CD14-positive monocyte (primary cell): ENCODE measurements around the gene KMT2E. TPM values are rescaled to one million over a fixed set of nuclear protein-coding genes. Genes with fewer than 3 reads are reported as not detected.

Source experiments
- DNase-seq, 3 donors: peaks; one replicate each; pipeline ENCODE4 v3.0.0-alpha.2; 2011 to 2022
- H2AFZ ChIP-seq: 2 replicates; pipeline ENCODE4 v1.6.0; 2012; ENCODE audit warnings: mild to moderate bottlenecking, low read depth, low read length, inconsistent platforms; ENCODE audit not compliant: insufficient read depth, poor library complexity, severe bottlenecking
- H3K27ac ChIP-seq, 2 donors: 1 replicate in 1 of 2; 2 replicates in 1 of 2; pipeline ENCODE4 v1.5.1; 2012 to 2013; ENCODE audit warnings: low read length in 2 of 2, control low read depth in 1 of 2, inconsistent platforms in 1 of 2, low read depth in 1 of 2, mild to moderate bottlenecking in 1 of 2
- H3K27me3 ChIP-seq, 2 donors: one replicate each; pipeline versions ENCODE4 v1.6.0 to v1.6.1; 2011 to 2013; ENCODE audit warnings: low read length in 2 of 2; ENCODE audit not compliant: control insufficient read depth in 2 of 2, insufficient read depth in 2 of 2
- H3K36me3 ChIP-seq, 2 donors: replicated peaks in 1 of 2; 1 replicate in 1 of 2; 2 replicates in 1 of 2; pipeline versions ENCODE4 v1.5.1 to v1.6.1; 2012 to 2013; ENCODE audit warnings: low read length in 2 of 2, control low read depth in 1 of 2, inconsistent platforms in 1 of 2, mild to moderate bottlenecking in 1 of 2; ENCODE audit not compliant: insufficient read depth in 2 of 2, control insufficient read depth in 1 of 2
- H3K4me1 ChIP-seq, 2 donors: 1 replicate in 1 of 2; 2 replicates in 1 of 2; pipeline versions ENCODE4 v1.5.1 to v1.6.1; 2012 to 2013; ENCODE audit warnings: low read length in 2 of 2, control low read depth in 1 of 2, inconsistent platforms in 1 of 2, mild to moderate bottlenecking in 1 of 2, moderate library complexity in 1 of 2; ENCODE audit not compliant: insufficient read depth in 2 of 2, control insufficient read depth in 1 of 2
- H3K4me2 ChIP-seq: replicated peaks from 2 replicates; pipeline ENCODE3; 2012; ENCODE audit warnings: low read length, moderate library complexity, mild to moderate bottlenecking; ENCODE audit not compliant: poor library complexity, severe bottlenecking; ENCODE audit errors: extremely low read depth
- H3K4me3 ChIP-seq, 3 experiments: fragments of 200-600 bp in 1 of 3; sonication (generic) in 1 of 3; replicated peaks in 1 of 3; 1 replicate in 2 of 3; 2 replicates in 1 of 3; pipeline ENCODE4 v1.5.1; 2011 to 2013; ENCODE audit warnings: low read length in 3 of 3, mild to moderate bottlenecking in 3 of 3, control low read depth in 2 of 3, low read depth in 2 of 3, inconsistent platforms in 1 of 3, moderate library complexity in 1 of 3
- H3K79me2 ChIP-seq: 2 replicates; pipeline ENCODE4 v1.6.0; 2012; ENCODE audit warnings: mild to moderate bottlenecking, control low read depth, inconsistent platforms, low read length, moderate library complexity; ENCODE audit not compliant: insufficient read depth
- H3K9ac ChIP-seq: 2 replicates; pipeline ENCODE4 v1.6.0; 2017; ENCODE audit warnings: low read length, mild to moderate bottlenecking; ENCODE audit not compliant: insufficient read depth, poor library complexity, severe bottlenecking
- H3K9me3 ChIP-seq, 2 donors: replicated peaks in 1 of 2; 1 replicate in 1 of 2; 2 replicates in 1 of 2; pipeline versions ENCODE4 v1.5.1 to v1.6.1; 2012 to 2013; ENCODE audit warnings: low read length in 2 of 2, control low read depth in 1 of 2; ENCODE audit not compliant: control insufficient read depth in 1 of 2, insufficient read depth in 1 of 2
- H4K20me1 ChIP-seq: 2 replicates; pipeline ENCODE4 v1.6.0; 2012; ENCODE audit warnings: mild to moderate bottlenecking, low read length, control low read depth, moderate library complexity; ENCODE audit not compliant: insufficient read depth
- H3K27ac Mint-ChIP-seq, 7 donors: one replicate each; pipeline ENCODE4 v1.8.0; 2020; ENCODE audit warnings: mild to moderate bottlenecking in 7 of 7, mixed read lengths in 7 of 7, moderate library complexity in 6 of 7, inconsistent platforms in 2 of 7
- H3K27me3 Mint-ChIP-seq, 3 donors: one replicate each; pipeline ENCODE4 v1.8.0; 2021 to 2022; ENCODE audit warnings: low read depth in 3 of 3, mild to moderate bottlenecking in 3 of 3, mixed read lengths in 3 of 3, moderate library complexity in 3 of 3, inconsistent platforms in 1 of 3
- H3K36me3 Mint-ChIP-seq, 2 donors: one replicate each; pipeline ENCODE4 v1.8.0; 2020; ENCODE audit warnings: mixed read lengths in 2 of 2, inconsistent platforms in 1 of 2, mild to moderate bottlenecking in 1 of 2
- H3K4me1 Mint-ChIP-seq: one replicate; pipeline ENCODE4 v1.8.0; 2020; ENCODE audit warnings: mild to moderate bottlenecking, mixed read lengths
- H3K4me3 Mint-ChIP-seq, 2 donors: one replicate each; pipeline ENCODE4 v1.8.0; 2020; ENCODE audit warnings: mild to moderate bottlenecking in 2 of 2, mixed read lengths in 2 of 2, moderate library complexity in 1 of 2
- H3K9me3 Mint-ChIP-seq, 7 donors: one replicate each; pipeline ENCODE4 v1.8.0; 2020 to 2022; ENCODE audit warnings: mixed read lengths in 7 of 7, mild to moderate bottlenecking in 6 of 7, moderate library complexity in 6 of 7, inconsistent platforms in 2 of 7
- WGBS: methylation state at CpG from one replicate; pipeline ENCODE4 v1.1.5; 2013; ENCODE audit warnings: missing lambda C conversion rate; ENCODE audit not compliant: insufficient coverage; 5-methylcytosine and 5-hydroxymethylcytosine counted together
- intact Hi-C, 2 donors: fragments of 100-400 bp; cut with micrococcal nuclease; formaldehyde crosslinking; loops; one replicate each; pipeline versions ENCODE4 v1.15.0 to v1.15.1; 2023
- polyA plus RNA-seq, 3 donors: library from polyadenylated mRNA; depleted of rRNA in 1 of 3; unstranded in 2 of 3; stranded (reverse) in 1 of 3; fragments of 300-500 nt in 2 of 3; fragments of >200 nt in 1 of 3; fragmentation: Illumina TruSeq in 2 of 3; gene quantifications; 1 replicate in 2 of 3; 2 replicates in 1 of 3; pipeline ENCODE4 v1.2.3, GENCODE V29; 2012 to 2021
- TF ChIP-seq, protein P1 (sequence below): fragments of 200-600 bp; IDR thresholded peaks from one replicate; pipeline ENCODE4 v1.8.0; 2022; ENCODE audit warnings: antibody characterized with exemption, mild to moderate bottlenecking

The KMT2E gene
- polyA plus RNA-seq, 3 donors = 21.5 to 58.0 (median 33.1) TPM

DNA sequence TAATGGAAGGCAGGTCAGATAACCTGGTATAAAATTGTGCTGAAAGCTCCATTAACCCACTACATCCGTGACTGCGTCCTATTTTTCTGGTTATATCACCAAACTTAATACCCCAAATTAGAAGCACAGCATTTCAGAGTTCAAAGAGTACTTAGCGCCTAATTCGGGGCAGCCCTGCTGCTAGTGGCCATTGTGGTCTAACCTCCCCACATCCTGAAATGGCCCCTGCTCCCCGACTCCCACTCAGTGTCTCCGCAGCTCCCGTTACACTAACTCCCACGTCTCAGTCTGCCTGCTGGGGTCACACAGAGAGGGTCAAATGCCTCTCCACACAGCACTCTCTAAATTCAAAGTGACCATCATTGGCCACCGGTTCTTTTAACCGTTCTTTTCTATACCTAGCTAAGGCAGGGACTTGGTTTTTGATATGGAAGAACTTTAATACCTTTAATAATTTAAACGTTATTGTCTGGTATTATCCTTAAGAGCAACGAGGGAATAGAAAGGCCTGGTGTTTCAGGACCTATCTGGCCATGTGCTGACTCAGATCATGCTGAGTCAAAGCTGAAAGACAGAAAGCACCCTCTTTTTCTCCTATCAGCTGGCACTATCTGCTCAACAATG, 117.1 kb downstream of the KMT2E start:
- no peaks in the 10 kb centered on the region for H3K9me3 ChIP-seq
- Mint-ChIP-seq H3K36me3 (peaks cover 47 to 73% of the 10 kb centered on the region in 2 donors), H3K27ac (no peak overlapping the region), H3K27me3 (peaks cover 0 to 4% (median 0%) of the 10 kb centered on the region in 3 donors), H3K4me3 (no peak overlapping the region), H3K9me3 (no peaks in the 10 kb centered on the region), H3K4me1 (no peaks in the 10 kb centered on the region)
- no peak for DNase-seq
- TF ChIP-seq, protein P1, sequence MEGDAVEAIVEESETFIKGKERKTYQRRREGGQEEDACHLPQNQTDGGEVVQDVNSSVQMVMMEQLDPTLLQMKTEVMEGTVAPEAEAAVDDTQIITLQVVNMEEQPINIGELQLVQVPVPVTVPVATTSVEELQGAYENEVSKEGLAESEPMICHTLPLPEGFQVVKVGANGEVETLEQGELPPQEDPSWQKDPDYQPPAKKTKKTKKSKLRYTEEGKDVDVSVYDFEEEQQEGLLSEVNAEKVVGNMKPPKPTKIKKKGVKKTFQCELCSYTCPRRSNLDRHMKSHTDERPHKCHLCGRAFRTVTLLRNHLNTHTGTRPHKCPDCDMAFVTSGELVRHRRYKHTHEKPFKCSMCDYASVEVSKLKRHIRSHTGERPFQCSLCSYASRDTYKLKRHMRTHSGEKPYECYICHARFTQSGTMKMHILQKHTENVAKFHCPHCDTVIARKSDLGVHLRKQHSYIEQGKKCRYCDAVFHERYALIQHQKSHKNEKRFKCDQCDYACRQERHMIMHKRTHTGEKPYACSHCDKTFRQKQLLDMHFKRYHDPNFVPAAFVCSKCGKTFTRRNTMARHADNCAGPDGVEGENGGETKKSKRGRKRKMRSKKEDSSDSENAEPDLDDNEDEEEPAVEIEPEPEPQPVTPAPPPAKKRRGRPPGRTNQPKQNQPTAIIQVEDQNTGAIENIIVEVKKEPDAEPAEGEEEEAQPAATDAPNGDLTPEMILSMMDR = no peak
- no peak overlapping the region for H3K27ac ChIP-seq
- H3K4me3 ChIP-seq = no peak overlapping the region
- no peaks in the 10 kb centered on the region for H3K79me2 ChIP-seq
- 99% methylated on average over 10 of the region's 12 CpGs for WGBS
- H3K9ac ChIP-seq = no peak overlapping the region
- H4K20me1 ChIP-seq = peaks cover 25% of the 10 kb centered on the region
- H3K27me3 ChIP-seq = no peaks in the 10 kb centered on the region
- intact Hi-C loops = no loop called here
- no peaks in the 10 kb centered on the region for H3K4me1 ChIP-seq
- no peak overlapping the region for H2AFZ ChIP-seq
- no peak overlapping the region for H3K4me2 ChIP-seq
- H3K36me3 ChIP-seq = peaks cover 45 to 94% of the 10 kb centered on the region in 2 donors

DNA sequence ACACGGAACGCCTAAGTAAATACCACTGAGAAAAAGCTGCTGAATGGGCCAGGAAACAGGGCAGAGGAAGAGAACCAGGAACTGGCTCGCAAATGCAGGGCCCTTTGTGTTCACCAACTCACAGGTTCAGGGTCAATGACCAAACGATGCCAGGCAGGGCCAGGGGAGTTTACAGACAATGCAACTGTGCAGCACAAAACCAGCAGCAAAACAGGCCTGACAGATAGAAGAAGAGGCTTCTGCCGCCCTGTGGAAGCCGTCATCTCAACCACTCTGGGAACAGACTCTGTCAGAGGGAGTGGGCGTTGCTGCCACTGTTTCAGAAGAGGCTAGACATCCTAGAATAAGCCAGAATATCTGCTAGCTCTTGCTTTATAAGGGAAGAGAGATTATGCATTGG, 117.9 kb downstream of the KMT2E start:
- TF ChIP-seq, protein P1 = no peak
- Histone ChIP-seq H2AFZ (no peak overlapping the region), H3K36me3 (peaks cover 40 to 94% of the 10 kb centered on the region in 2 donors), H4K20me1 (peaks cover 29% of the 10 kb centered on the region), H3K4me1 (no peaks in the 10 kb centered on the region), H3K79me2 (no peaks in the 10 kb centered on the region), H3K4me2 (no peak overlapping the region), H3K27ac (no peak overlapping the region), H3K9ac (no peak overlapping the region), H3K27me3 (no peaks in the 10 kb centered on the region), H3K9me3 (no peaks in the 10 kb centered on the region), H3K4me3 (no peak overlapping the region)
- no peak for DNase-seq
- intact Hi-C loops = no loop called here
- no peaks in the 10 kb centered on the region for H3K4me1 Mint-ChIP-seq
- peaks cover 44 to 71% of the 10 kb centered on the region in 2 donors for H3K36me3 Mint-ChIP-seq
- no peaks in the 10 kb centered on the region for H3K9me3 Mint-ChIP-seq
- peak overlapping the region in 1 of 7 donors; percentile 2 for H3K27ac Mint-ChIP-seq
- 94% methylated on average over 4 of the region's 7 CpGs for WGBS
- H3K4me3 Mint-ChIP-seq = no peak overlapping the region
- H3K27me3 Mint-ChIP-seq = peaks cover 0 to 4% (median 0%) of the 10 kb centered on the region in 3 donors
